ENCODE results near the gene GAS7. TPM values are rescaled to one million over a fixed set of nuclear protein-coding genes. Genes with fewer than 3 reads are reported as not detected.

Gene GAS7
- total RNA-seq, 1 donor from 2014 or later, result 0.08 TPM

Other genes with a start within 250 kb of the GAS7 start
- 0.16 and 0.21 TPM in 2 replicates for gene MYH13, start 174.4 kb upstream of the GAS7 start, total RNA-seq
- gene MYH8, start 223.3 kb upstream of the GAS7 start, total RNA-seq, result 715 and 853 TPM in 2 replicates

Data from myocyte (in vitro differentiated cells).